Stomach (tissue), 9 donors: Measurements from ENCODE around the gene KLF5. TPM values are rescaled to one million over a fixed set of nuclear protein-coding genes. Genes with fewer than 3 reads are reported as not detected.
A peak's percentile ranks its signal among the peaks of the same experiment; 100 is the strongest.

Experiments
- DNase-seq, 2 donors: peaks; one replicate each; pipeline versions ENCODE4 v3.0.0 to v3.0.0-alpha.2; 2013 to 2019
- H3K27ac ChIP-seq, 5 donors: fragments of 200-600 bp in 4 of 5; sonication (generic) in 4 of 5; one replicate each; pipeline ENCODE4 v1.5.1; 2013 to 2019; ENCODE audit warnings: mild to moderate bottlenecking in 1 of 5, moderate library complexity in 1 of 5
- H3K27me3 ChIP-seq, 3 donors: fragments of 200-600 bp; sonication (generic); one replicate each; pipeline ENCODE4 v1.5.1; 2017 to 2019; ENCODE audit warnings: mixed run types in 1 of 3
- H3K36me3 ChIP-seq, 4 donors: fragments of 200-600 bp; sonication (generic); 1 replicate in 3 of 4; 2 replicates in 1 of 4; pipeline ENCODE4 v1.5.1; 2016 to 2019
- H3K4me1 ChIP-seq, 4 donors: fragments of 200-600 bp; sonication (generic); one replicate each; pipeline ENCODE4 v1.5.1; 2016 to 2019
- H3K4me3 ChIP-seq, 4 donors: fragments of 200-600 bp; sonication (generic) in 3 of 4; one replicate each; pipeline ENCODE4 v1.5.1; 2016 to 2019; ENCODE audit warnings: mild to moderate bottlenecking in 1 of 4
- H3K9me3 ChIP-seq, 4 donors: fragments of 200-600 bp; sonication (generic); one replicate each; pipeline ENCODE4 v1.5.1; 2016 to 2019
- EP300 ChIP-seq: sonication (generic); formaldehyde crosslinking; IDR thresholded peaks from one replicate; pipeline ENCODE4 v1.6.1; 2017; ENCODE audit warnings: antibody characterized with exemption
- POLR2A ChIP-seq, 4 donors: fragments of 450-650 bp; IDR thresholded peaks; one replicate each; pipeline ENCODE4 v1.6.1; 2016; ENCODE audit warnings: antibody characterized with exemption in 4 of 4, control low read depth in 2 of 4, mild to moderate bottlenecking in 1 of 4, moderate library complexity in 1 of 4
- POLR2AphosphoS5 ChIP-seq, 3 donors: sonication (generic); formaldehyde crosslinking; IDR thresholded peaks; one replicate each; pipeline ENCODE4 v1.6.1; 2016; ENCODE audit warnings: antibody characterized with exemption in 3 of 3
- WGBS, 5 donors: extraction: QIAGEN DNeasy Blood & Tissue Kit in 3 of 5; methylation state at CpG; one replicate each; pipeline versions ENCODE4 v1.1.5 to v1.1.7; 2013 to 2018; 5-methylcytosine and 5-hydroxymethylcytosine counted together
- intact Hi-C: fragments of 100-400 bp; cut with DNase I; formaldehyde crosslinking; loops from one replicate; pipeline ENCODE4 v1.15.1; 2023; ENCODE audit warnings: low total_unique reads
- polyA plus RNA-seq, 3 donors: library from polyadenylated mRNA; stranded (reverse); fragments of 200-250 nt; gene quantifications; one replicate each; pipeline ENCODE4 v1.2.3, GENCODE V29; 2013
- total RNA-seq, 5 donors: library from RNA; depleted of rRNA; stranded (reverse); fragments of >200 nt; gene quantifications; one replicate each; pipeline versions ENCODE4 v1.1.0 to v1.2.3, GENCODE V29; 2014 to 2016
- TF ChIP-seq, protein P1 (sequence below), 7 experiments: fragments of 450-650 bp in 4 of 7; fragments of 200-600 bp in 3 of 7; sonication (generic) in 3 of 7; IDR thresholded peaks; one replicate each; pipeline ENCODE4 v1.5.1; 2016 to 2019; ENCODE audit warnings: antibody characterized with exemption in 7 of 7, control low read depth in 2 of 7, mild to moderate bottlenecking in 1 of 7
- donor health status: healthy with polysubstance abuse.
- donor health status: Bipolar disorder and iron deficiency.
- donor health status: healthy.

KLF5 gene
- total and polyA plus RNA-seq, 8 donors: 23.7 to 585 (median 78.1) TPM

DNA sequence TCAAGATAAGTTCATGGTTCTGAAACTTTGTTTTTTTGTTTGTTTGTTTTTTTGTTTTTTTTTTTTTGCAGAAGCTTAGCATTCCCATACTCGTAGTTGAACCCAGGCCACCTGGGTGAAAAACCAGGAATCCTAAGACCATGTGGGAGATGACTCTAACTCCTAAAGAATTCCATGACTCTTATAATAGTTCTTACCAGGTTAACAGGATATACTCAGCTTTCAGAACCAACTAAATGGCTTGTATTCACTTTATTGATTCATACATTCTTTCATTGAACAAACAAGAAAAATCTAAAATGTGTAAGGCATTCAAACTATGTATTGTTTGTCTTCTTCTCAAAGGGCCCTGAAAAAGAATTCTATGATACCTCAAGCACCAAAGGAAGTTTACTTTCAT, 40.5 kb upstream of the KLF5 start:
- intact Hi-C loops: no loop called here
- H3K9me3 ChIP-seq: no peaks in the 10 kb centered on the region
- H3K4me1 ChIP-seq: no peaks in the 10 kb centered on the region
- H3K36me3 ChIP-seq: peaks cover 0 to 45% (median 18%) of the 10 kb centered on the region in 4 donors
- no peaks in the 10 kb centered on the region for H3K27me3 ChIP-seq
- 69 to 87% (median 74%) methylated on average over 1 of the region's 1 CpG for WGBS, 5 donors
- H3K4me3 ChIP-seq: no peak overlapping the region
- DNase-seq: no peak
- TF ChIP-seq, protein P1, sequence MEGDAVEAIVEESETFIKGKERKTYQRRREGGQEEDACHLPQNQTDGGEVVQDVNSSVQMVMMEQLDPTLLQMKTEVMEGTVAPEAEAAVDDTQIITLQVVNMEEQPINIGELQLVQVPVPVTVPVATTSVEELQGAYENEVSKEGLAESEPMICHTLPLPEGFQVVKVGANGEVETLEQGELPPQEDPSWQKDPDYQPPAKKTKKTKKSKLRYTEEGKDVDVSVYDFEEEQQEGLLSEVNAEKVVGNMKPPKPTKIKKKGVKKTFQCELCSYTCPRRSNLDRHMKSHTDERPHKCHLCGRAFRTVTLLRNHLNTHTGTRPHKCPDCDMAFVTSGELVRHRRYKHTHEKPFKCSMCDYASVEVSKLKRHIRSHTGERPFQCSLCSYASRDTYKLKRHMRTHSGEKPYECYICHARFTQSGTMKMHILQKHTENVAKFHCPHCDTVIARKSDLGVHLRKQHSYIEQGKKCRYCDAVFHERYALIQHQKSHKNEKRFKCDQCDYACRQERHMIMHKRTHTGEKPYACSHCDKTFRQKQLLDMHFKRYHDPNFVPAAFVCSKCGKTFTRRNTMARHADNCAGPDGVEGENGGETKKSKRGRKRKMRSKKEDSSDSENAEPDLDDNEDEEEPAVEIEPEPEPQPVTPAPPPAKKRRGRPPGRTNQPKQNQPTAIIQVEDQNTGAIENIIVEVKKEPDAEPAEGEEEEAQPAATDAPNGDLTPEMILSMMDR (IDR thresholded peaks at IDR 0.05): no peak
- TF ChIP-seq POLR2AphosphoS5 (IDR thresholded peaks at IDR 0.05) (no peak), POLR2A (IDR thresholded peaks at IDR 0.05) (no peak), EP300 (no peak)
- H3K27ac ChIP-seq: no peak overlapping the region

DNA sequence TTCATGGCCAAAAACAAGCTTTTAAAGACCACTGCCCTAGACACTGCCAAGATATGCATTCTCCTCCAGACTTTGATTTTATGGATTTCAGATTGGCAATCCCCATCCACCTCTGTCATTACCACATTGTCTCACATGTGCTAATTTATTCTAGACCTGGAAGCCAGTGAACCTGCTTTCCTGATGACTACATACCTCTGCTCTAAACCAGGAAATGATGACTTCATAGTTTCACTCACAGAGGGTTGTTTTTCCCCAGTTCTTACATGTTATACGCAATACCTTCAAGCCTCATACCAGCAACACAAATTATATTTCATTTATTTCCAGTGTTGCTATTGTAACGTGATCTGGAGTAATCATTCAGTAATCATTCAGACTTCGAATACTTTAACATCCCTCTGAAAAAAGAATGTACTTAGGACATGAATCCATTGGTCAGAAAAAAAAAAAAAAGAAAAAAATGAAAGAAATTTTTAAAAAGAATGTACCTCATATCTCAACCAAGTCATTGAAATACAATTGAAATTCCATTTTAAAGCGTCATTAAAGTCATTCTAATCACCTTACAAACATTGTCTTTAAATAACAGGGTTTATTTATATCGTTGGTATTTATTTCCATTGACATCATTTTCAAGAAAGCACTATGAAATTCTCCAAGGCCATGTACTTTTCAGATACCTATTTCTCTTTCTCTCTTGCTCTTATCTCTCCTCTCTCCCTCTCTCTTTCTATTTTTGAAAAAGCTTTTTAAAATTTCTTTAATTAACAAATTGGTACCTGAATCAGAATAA, 33.4 kb upstream of the KLF5 start:
- no peak overlapping the region for H3K4me3 ChIP-seq
- peak in 1 of 2 donors; percentile 34 for DNase-seq
- no peaks in the 10 kb centered on the region for H3K27me3 ChIP-seq
- no peak overlapping the region for H3K27ac ChIP-seq
- intact Hi-C loops: no loop called here
- no peaks in the 10 kb centered on the region for H3K9me3 ChIP-seq
- H3K36me3 ChIP-seq: no peaks in the 10 kb centered on the region
- no peaks in the 10 kb centered on the region for H3K4me1 ChIP-seq
- TF ChIP-seq POLR2AphosphoS5 (IDR thresholded peaks at IDR 0.05): no peak
- TF ChIP-seq, protein P1 (IDR thresholded peaks at IDR 0.05): no peak
- TF ChIP-seq POLR2A (IDR thresholded peaks at IDR 0.05): no peak
- TF ChIP-seq EP300: no peak
- WGBS, 5 donors: 54 to 79% (median 67%) methylated on average over 5 of the region's 5 CpGs

- Histone ChIP-seq H3K4me3 (no peak overlapping the region), H3K27ac (no peak overlapping the region), H3K4me1 (peaks cover 0 to 8% (median 5%) of the 10 kb centered on the region in 4 donors), H3K27me3 (no peaks in the 10 kb centered on the region), H3K9me3 (no peaks in the 10 kb centered on the region), H3K36me3 (no peaks in the 10 kb centered on the region)
- intact Hi-C loops: no loop called here
- DNase-seq: no peak
- TF ChIP-seq POLR2AphosphoS5 (IDR thresholded peaks at IDR 0.05): no peak
- no peak for TF ChIP-seq EP300
- TF ChIP-seq, protein P1 (IDR thresholded peaks at IDR 0.05): no peak
- TF ChIP-seq POLR2A (IDR thresholded peaks at IDR 0.05): no peak
- 93 to 98% (median 94%) methylated on average over 2 of the region's 2 CpGs for WGBS, 5 donors
Observed at GRCh38 chr13:73034901-73035300, 23.9 kb upstream of the KLF5 start.

DNA sequence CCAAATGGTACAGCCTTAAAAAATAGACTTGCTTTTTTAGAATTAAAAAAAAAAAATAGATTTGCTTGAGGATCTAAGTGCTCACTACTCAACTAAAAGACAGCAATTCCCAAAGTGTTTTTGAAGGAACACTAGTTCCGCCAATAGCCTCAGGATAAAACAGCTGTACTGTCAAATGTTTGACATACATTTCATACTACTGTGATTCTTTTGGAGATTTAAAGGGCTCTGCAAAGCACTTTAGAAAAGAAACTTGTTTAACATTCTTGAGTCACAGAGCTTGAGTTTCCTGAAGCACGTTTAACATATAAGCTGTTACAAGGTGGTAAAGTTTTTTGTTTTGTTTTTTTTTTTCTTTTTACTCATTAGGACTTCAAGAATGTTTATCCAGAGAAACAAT, 23.1 kb upstream of the KLF5 start:
- no peaks in the 10 kb centered on the region for H3K9me3 ChIP-seq
- peaks cover 0 to 16% (median 6%) of the 10 kb centered on the region in 4 donors for H3K4me1 ChIP-seq
- H3K36me3 ChIP-seq: no peaks in the 10 kb centered on the region
- 53 to 68% (median 59%) methylated on average over 2 of the region's 2 CpGs for WGBS, 5 donors
- no peak overlapping the region for H3K27ac ChIP-seq
- no peaks in the 10 kb centered on the region for H3K27me3 ChIP-seq
- TF ChIP-seq POLR2AphosphoS5 (IDR thresholded peaks at IDR 0.05): no peak
- no peak for DNase-seq
- no peak overlapping the region for H3K4me3 ChIP-seq
- intact Hi-C loops: no loop called here

- WGBS, 5 donors: 91 to 98% (median 97%) methylated on average over 4 of the region's 4 CpGs
- Histone ChIP-seq H3K27ac (no peak overlapping the region), H3K4me3 (no peak overlapping the region), H3K27me3 (no peaks in the 10 kb centered on the region), H3K36me3 (no peaks in the 10 kb centered on the region), H3K9me3 (no peaks in the 10 kb centered on the region), H3K4me1 (peaks cover 0 to 23% (median 6%) of the 10 kb centered on the region in 4 donors)
- intact Hi-C loops: no loop called here
- no peak for DNase-seq
- TF ChIP-seq POLR2A (IDR thresholded peaks at IDR 0.05) (no peak), POLR2AphosphoS5 (IDR thresholded peaks at IDR 0.05) (no peak), EP300 (no peak)
- TF ChIP-seq, protein P1 (IDR thresholded peaks at IDR 0.05): no peak
Observed at GRCh38 chr13:73036566-73036965, 22.2 kb upstream of the KLF5 start.
